Measurements from ENCODE around the gene ANTXR1. TPM values are rescaled to one million over a fixed set of nuclear protein-coding genes. Genes with fewer than 3 reads are reported as not detected.

ANTXR1 gene
- total RNA-seq, 1 experiment from 2014 or later: 37.3 TPM

- Mint-ChIP-seq H3K27ac (no peak overlapping the region), H3K4me3 (no peak overlapping the region), H3K9me3 (no peaks in the 10 kb centered on the region; a peak in 2 of 5 replicates), H3K27me3 (ENCODE audit: low read depth) (no peaks in the 10 kb centered on the region), H3K36me3 (ENCODE audit: insufficient read depth in 1 of 3, low read depth in 3 of 3) (peaks cover 0 to 10% (median 8%) of the 10 kb centered on the region in 3 experiments; a peak in 6 of 7 replicates), H3K4me1 (no peaks in the 10 kb centered on the region)
- no peak overlapping the region for H3K4me2 ChIP-seq (ENCODE audit: insufficient read depth, insufficient read length, low read length)
- no peaks in the 10 kb centered on the region for H4K20me1 ChIP-seq (ENCODE audit: control insufficient read depth, insufficient read depth, insufficient read length)
- no peaks in the 10 kb centered on the region for H3K23me2 ChIP-seq (ENCODE audit: insufficient read length, low read depth, low read length, poor library complexity, severe bottlenecking)
- H3K14ac ChIP-seq (ENCODE audit: insufficient read depth, low read length): no peak overlapping the region
- H3K18ac ChIP-seq (ENCODE audit: insufficient read length, low read depth, low read length): no peak overlapping the region
- no peak overlapping the region for H3K4ac ChIP-seq (ENCODE audit: low read depth, low read length)
- no peak overlapping the region for H4K5ac ChIP-seq (ENCODE audit: insufficient read length, low read depth, low read length)
- H2BK12ac ChIP-seq (ENCODE audit: insufficient read length, low read depth, low read length): no peak overlapping the region
- no peak for TF ChIP-seq CTCF (conservative IDR thresholded peaks at IDR 0.05)
- H2BK20ac ChIP-seq (ENCODE audit: low read depth, low read length, poor library complexity, severe bottlenecking): no peak overlapping the region
- H3T11ph ChIP-seq (ENCODE audit: low read length): no peak overlapping the region
- no peak overlapping the region for H3K9ac ChIP-seq (ENCODE audit: extremely low read depth, insufficient read length, low read length)
- DNase-seq: no peak
- H3K56ac ChIP-seq (ENCODE audit: insufficient read length, low read depth, low read length): no peak overlapping the region
- no peak overlapping the region for H2BK5ac ChIP-seq (ENCODE audit: insufficient read length, low read length)
- H4K8ac ChIP-seq (replicated peaks; ENCODE audit: insufficient read length, low read depth, low read length): no peak overlapping the region
- H3K79me1 ChIP-seq (ENCODE audit: insufficient read depth, low read depth, low read length, poor library complexity, severe bottlenecking): no peaks in the 10 kb centered on the region
- no peaks in the 10 kb centered on the region for H3K79me2 ChIP-seq (ENCODE audit: insufficient read depth, low read length)
- H3K9me3 ChIP-seq (ENCODE audit: control insufficient read depth, low read depth, low read length): no peaks in the 10 kb centered on the region
- H2AK5ac ChIP-seq (ENCODE audit: insufficient read length, low read length): no peak overlapping the region
- H2BK15ac ChIP-seq (ENCODE audit: low read depth, low read length): no peak overlapping the region
- H3K27ac ChIP-seq (ENCODE audit: insufficient read length, low read depth, low read length): no peak overlapping the region
- no peak overlapping the region for H4K91ac ChIP-seq (ENCODE audit: insufficient read length, low read depth, low read length)
- no peak overlapping the region for H2BK120ac ChIP-seq (ENCODE audit: low read depth, low read length, poor library complexity, severe bottlenecking)
- no peak overlapping the region for H2AFZ ChIP-seq (ENCODE audit: low read length)
- no peaks in the 10 kb centered on the region; the same call in none of the 2 replicates for H3K4me1 ChIP-seq (ENCODE audit: insufficient read depth, low read length)
- no peak overlapping the region for H3K23ac ChIP-seq (ENCODE audit: insufficient read length, low read depth, low read length)
- H3K27me3 ChIP-seq (ENCODE audit: insufficient read depth, low read length): no peaks in the 10 kb centered on the region
Measured at GRCh38 chr2:69059731-69060290, 46.8 kb downstream of the ANTXR1 start.
